ENCODE results near the gene FIBP. TPM values are rescaled to one million over a fixed set of nuclear protein-coding genes. Genes with fewer than 3 reads are reported as not detected.

Gene FIBP
- total and polyA plus RNA-seq, 10 of the 15 experiments (the other 5 are each of a cell fraction or from before 2014, with no cell fraction given) = 65.1 to 182 (median 94.6) TPM

GRCh38 chr11:65859095-65859811 is 29.0 kb downstream of the FIBP start (continued):
- no peak for TF ChIP-seq ZNF592 (IDR thresholded peaks at IDR 0.05)
- TF ChIP-seq REST (IDR thresholded peaks at IDR 0.05; ENCODE audit: low read depth, low read length) = no peak; the same call in 1 of the 2 replicates

All from GM12878 (cell line).